Ishikawa (cell line): Measurements from ENCODE around the gene BAHD1.

ENCODE experiments used
- CEBPB ChIP-seq: IDR thresholded peaks from 2 replicates; pipeline ENCODE4 v1.6.1; 2012
- EP300 ChIP-seq: IDR thresholded peaks from 2 replicates; pipeline ENCODE4 v1.6.1; 2012; ENCODE audit warnings: borderline replicate concordance
- TAF1 ChIP-seq: IDR thresholded peaks from 2 replicates; pipeline ENCODE4 v1.6.1; 2012; ENCODE audit warnings: low read depth, mild to moderate bottlenecking

GRCh38 chr15:40398413-40398873 lies 42.3 kb upstream of the BAHD1 start:
- TF ChIP-seq EP300 (no peak), TAF1 (no peak), CEBPB (no peak)
